ENCODE measurements around the gene CKLF.

Gene CKLF

GRCh38 chr16:66541388-66542355 is 10.7 kb upstream of the CKLF start:
- DNase-seq (ENCODE audit: low read depth in 4 of 4, low spot score in 1 of 4), result no peak

- DNase-seq (ENCODE audit: low read depth in 4 of 4, low spot score in 1 of 4), result no peak
These were observed 10.0 kb upstream of the CKLF start for GRCh38 chr16:66542396-66542795.

- DNase-seq (ENCODE audit: low read depth in 4 of 4, low spot score in 1 of 4), result no peak
These were observed 8.8 kb upstream of the CKLF start for GRCh38 chr16:66543541-66543940.

- DNase-seq (ENCODE audit: low read depth in 4 of 4, low spot score in 1 of 4), result no peak
These were observed 8.2 kb upstream of the CKLF start for GRCh38 chr16:66544016-66544757.

GRCh38 chr16:66547101-66547989 is 5.0 kb upstream of the CKLF start:
- no peak for DNase-seq (ENCODE audit: low read depth in 4 of 4, low spot score in 1 of 4)

GRCh38 chr16:66548068-66548467 is 4.3 kb upstream of the CKLF start:
- DNase-seq (ENCODE audit: low read depth in 4 of 4, low spot score in 1 of 4), result no peak

- no peak for DNase-seq (ENCODE audit: low read depth in 4 of 4, low spot score in 1 of 4)
These were observed 3.5 kb upstream of the CKLF start for GRCh38 chr16:66548868-66549267.

GRCh38 chr16:66549284-66550131 is 2.9 kb upstream of the CKLF start, which contains the start of gene TK2:
TSS of gene TK2 (minus strand) at chr16:66550122. CDS start at chr16:66550061, 61 bp downstream.
- DNase-seq (ENCODE audit: low read depth in 4 of 4, low spot score in 1 of 4), result peak in 3 of 4 experiments; percentile 38 to 74 (median 57)

GRCh38 chr16:66551348-66551759 is 1.0 kb upstream of the CKLF start:
- DNase-seq (ENCODE audit: low read depth in 4 of 4, low spot score in 1 of 4), result peak in 3 of 4 experiments; percentile 20 to 37 (median 34)

- no peak for DNase-seq (ENCODE audit: low read depth in 4 of 4, low spot score in 1 of 4)
These were observed 539 bp upstream of the CKLF start for GRCh38 chr16:66551788-66552285.

GRCh38 chr16:66553223-66553622 is 847 bp downstream of the CKLF start:
- no peak for DNase-seq (ENCODE audit: low read depth in 4 of 4, low spot score in 1 of 4)

GRCh38 chr16:66554021-66554420 is 1.6 kb downstream of the CKLF start:
- DNase-seq (ENCODE audit: low read depth in 4 of 4, low spot score in 1 of 4), result no peak

- DNase-seq (ENCODE audit: low read depth in 4 of 4, low spot score in 1 of 4), result no peak
These were observed 2.1 kb downstream of the CKLF start for GRCh38 chr16:66554495-66554894.

- DNase-seq (ENCODE audit: low read depth in 4 of 4, low spot score in 1 of 4), result no peak
These were observed 7.7 kb downstream of the CKLF start for GRCh38 chr16:66560107-66560506.

GRCh38 chr16:66561381-66562080 is 9.2 kb downstream of the CKLF start:
- DNase-seq (ENCODE audit: low read depth in 4 of 4, low spot score in 1 of 4), result no peak

- no peak for DNase-seq (ENCODE audit: low read depth in 4 of 4, low spot score in 1 of 4)
These were observed 10.0 kb downstream of the CKLF start for GRCh38 chr16:66562409-66562808.

GRCh38 chr16:66562986-66563385 is 10.6 kb downstream of the CKLF start:
- DNase-seq (ENCODE audit: low read depth in 4 of 4, low spot score in 1 of 4), result no peak

GRCh38 chr16:66563574-66564334 is 11.4 kb downstream of the CKLF start:
- no peak for DNase-seq (ENCODE audit: low read depth in 4 of 4, low spot score in 1 of 4)

Measured in stimulated activated CD4-positive, alpha-beta T cell treated with anti-CD3 and anti-CD28 coated beads, Interleukin-1b, Interleukin-23, amount 100 ng/mL, for 24 hours (primary cell).